WTC11 (cell line): Measurements from ENCODE around the gene TAF3. TPM values are rescaled to one million over a fixed set of nuclear protein-coding genes. Genes with fewer than 3 reads are reported as not detected.

Experiments
- ATAC-seq: fragments of 200-7000 bp; cut with Tn5 transposase; 2 replicates; pipeline ENCODE4 v1.10.0; 2021; ENCODE audit warnings: mild to moderate bottlenecking, moderate library complexity
- CTCF ChIA-PET: fragments of 300-600 bp; sonication (Branson Sonifier 250); formaldehyde crosslinking; loops from one replicate; lab custom pipeline; 2021; ENCODE audit warnings: antibody characterized with exemption; lab: Charles Lee
- POLR2A ChIA-PET: fragments of 350-600 bp; sonication (Branson Sonifier 250); formaldehyde crosslinking; loops from one replicate; lab custom pipeline; 2021; ENCODE audit warnings: antibody characterized with exemption; lab: Charles Lee
- DNase-seq: peaks from one replicate; pipeline ENCODE4 v3.0.0; 2021; ENCODE audit warnings: low spot score
- H3K27ac Mint-ChIP-seq: 2 replicates; pipeline ENCODE4 v1.8.0; 2021; ENCODE audit warnings: mixed read lengths
- H3K27me3 Mint-ChIP-seq: 2 replicates; pipeline ENCODE4 v1.8.0; 2021; ENCODE audit warnings: low read depth, mild to moderate bottlenecking, moderate library complexity, mixed read lengths
- H3K36me3 Mint-ChIP-seq: 2 replicates; pipeline ENCODE4 v1.8.0; 2021; ENCODE audit warnings: mixed read lengths
- H3K4me1 Mint-ChIP-seq: 2 replicates; pipeline ENCODE4 v1.8.0; 2022; ENCODE audit warnings: mixed read lengths
- H3K4me3 Mint-ChIP-seq: 2 replicates; pipeline ENCODE4 v1.8.0; 2021; ENCODE audit warnings: mild to moderate bottlenecking, moderate library complexity, mixed read lengths
- H3K9me3 Mint-ChIP-seq: 2 replicates; pipeline ENCODE4 v1.8.0; 2021; ENCODE audit warnings: mixed read lengths
- ATF2 ChIP-seq: sonication (generic); formaldehyde crosslinking; IDR thresholded peaks from 2 replicates; pipeline ENCODE4 v1.8.1; 2022; ENCODE audit warnings: low read depth, missing genetic modification reagents, borderline replicate concordance
- CREB1 ChIP-seq: sonication (generic); formaldehyde crosslinking; IDR thresholded peaks from 2 replicates; pipeline ENCODE4 v1.8.0; 2023; ENCODE audit warnings: mild to moderate bottlenecking, missing genetic modification reagents
- ERG ChIP-seq: fragments of 250-450 bp; sonication (Bioruptor Pico); IDR thresholded peaks from 2 replicates; pipeline ENCODE4 v1.8.0; 2021; ENCODE audit warnings: mild to moderate bottlenecking
- ETV6 ChIP-seq: sonication (generic); formaldehyde crosslinking; IDR thresholded peaks from 2 replicates; pipeline ENCODE4 v1.8.1; 2022; ENCODE audit warnings: mild to moderate bottlenecking, missing genetic modification reagents
- FOXJ3 ChIP-seq: sonication (generic); formaldehyde crosslinking; IDR thresholded peaks from 2 replicates; pipeline ENCODE4 v1.9.0; 2021; ENCODE audit warnings: missing genetic modification reagents, mild to moderate bottlenecking, borderline replicate concordance
- FOXP1 ChIP-seq: sonication (generic); formaldehyde crosslinking; IDR thresholded peaks from 2 replicates; pipeline ENCODE4 v1.8.0; 2022; ENCODE audit warnings: missing genetic modification reagents, mild to moderate bottlenecking, moderate library complexity, borderline replicate concordance
- GTF2I ChIP-seq: fragments of 250-450 bp; sonication (Bioruptor Pico); conservative IDR thresholded peaks from 2 replicates; pipeline ENCODE4 v1.4.0; 2021; ENCODE audit warnings: mild to moderate bottlenecking
- HMGA2 ChIP-seq: fragments of 250-450 bp; sonication (Bioruptor Pico); IDR thresholded peaks from 2 replicates; pipeline ENCODE4 v1.4.0; 2021; ENCODE audit warnings: mild to moderate bottlenecking, moderate library complexity
- PRRX2 ChIP-seq: fragments of 250-450 bp; sonication (Bioruptor Pico); IDR thresholded peaks from 2 replicates; pipeline ENCODE4 v1.8.0; 2021; ENCODE audit warnings: mild to moderate bottlenecking
- SMAD3 ChIP-seq: sonication (generic); formaldehyde crosslinking; IDR thresholded peaks from 2 replicates; pipeline ENCODE4 v1.8.0; 2022; ENCODE audit warnings: missing genetic modification reagents, mild to moderate bottlenecking, borderline replicate concordance
- SMAD4 ChIP-seq: sonication (generic); formaldehyde crosslinking; IDR thresholded peaks from 2 replicates; pipeline ENCODE4 v1.8.0; 2022; ENCODE audit warnings: mild to moderate bottlenecking, missing genetic modification reagents
- SP1 ChIP-seq: sonication (generic); formaldehyde crosslinking; conservative IDR thresholded peaks from 2 replicates; pipeline ENCODE4 v1.8.1; 2022; ENCODE audit warnings: missing genetic modification reagents
- TEAD4 ChIP-seq: sonication (generic); formaldehyde crosslinking; IDR thresholded peaks from 2 replicates; pipeline ENCODE4 v1.8.0; 2022; ENCODE audit warnings: mild to moderate bottlenecking, missing genetic modification reagents
- TP53 ChIP-seq: sonication (generic); formaldehyde crosslinking; IDR thresholded peaks from 2 replicates; pipeline ENCODE4 v1.8.1; 2023; ENCODE audit warnings: mild to moderate bottlenecking, missing genetic modification reagents
- USF2 ChIP-seq: sonication (generic); formaldehyde crosslinking; IDR thresholded peaks from 2 replicates; pipeline ENCODE4 v1.8.1; 2023; ENCODE audit warnings: mild to moderate bottlenecking, missing genetic modification reagents, moderate library complexity
- ZBTB21 ChIP-seq: sonication (generic); formaldehyde crosslinking; IDR thresholded peaks from 2 replicates; pipeline ENCODE4 v1.8.1; 2023; ENCODE audit warnings: mild to moderate bottlenecking, missing genetic modification reagents, borderline replicate concordance
- ZMAT4 ChIP-seq: fragments of 250-450 bp; sonication (Bioruptor Pico); IDR thresholded peaks from 2 replicates; pipeline ENCODE4 v1.9.0; 2021; ENCODE audit warnings: mild to moderate bottlenecking
- ZNF232 ChIP-seq: sonication (generic); formaldehyde crosslinking; IDR thresholded peaks from 2 replicates; pipeline ENCODE4 v1.8.0; 2022; ENCODE audit warnings: mild to moderate bottlenecking, missing genetic modification reagents
- ZNF263 ChIP-seq: sonication (generic); formaldehyde crosslinking; IDR thresholded peaks from 2 replicates; pipeline ENCODE4 v1.8.1; 2022; ENCODE audit warnings: low read depth, mild to moderate bottlenecking, moderate library complexity, missing genetic modification reagents
- ZNF317 ChIP-seq: sonication (generic); formaldehyde crosslinking; IDR thresholded peaks from 2 replicates; pipeline ENCODE4 v1.8.1; 2023; ENCODE audit warnings: low read depth, mild to moderate bottlenecking, moderate library complexity, missing genetic modification reagents, borderline replicate concordance
- ZNF423 ChIP-seq: fragments of 250-450 bp; sonication (Bioruptor Pico); IDR thresholded peaks from 2 replicates; pipeline ENCODE4 v2.1.2; 2022; ENCODE audit warnings: mild to moderate bottlenecking, moderate library complexity
- ZNF671 ChIP-seq: fragments of 250-450 bp; sonication (Bioruptor Pico); IDR thresholded peaks from 2 replicates; pipeline ENCODE4 v1.8.0; 2021; ENCODE audit warnings: mild to moderate bottlenecking
- total RNA-seq: library from RNA; stranded (reverse); gene quantifications from 3 replicates; pipeline ENCODE4 v1.2.3, GENCODE V29; 2021
- TF ChIP-seq, protein P1 (sequence below): sonication (generic); formaldehyde crosslinking; IDR thresholded peaks from 2 replicates; pipeline ENCODE4 v1.8.1; 2023; ENCODE audit warnings: mild to moderate bottlenecking, missing genetic modification reagents

TAF3 gene
- total RNA-seq, 1 experiment from 2014 or later: 8.9 TPM

- Mint-ChIP-seq H3K27me3 (peaks cover 96% of the 10 kb centered on the region), H3K4me1 (peaks cover 38% of the 10 kb centered on the region), H3K4me3 (peak overlapping the region; percentile 55), H3K27ac (no peak overlapping the region), H3K9me3 (no peaks in the 10 kb centered on the region), H3K36me3 (no peaks in the 10 kb centered on the region)
- ChIA-PET POLR2A (interaction anchor here (1.0 kb wide), 1 partner anchor 9 kb away, joined by 5 read pairs; no protein-coding TSS in a partner anchor), CTCF (no interaction called here)
- ATAC-seq: no peak
- no peak for DNase-seq
- TF ChIP-seq PRRX2 (CRISPR knock-in tag) (no peak), SP1 (no peak), TP53 (no peak), HMGA2 (CRISPR knock-in tag) (no peak), SMAD3 (no peak), FOXJ3 (no peak), ETV6 (CRISPR knock-in tag) (no peak), TEAD4 (CRISPR knock-in tag) (no peak), FOXP1 (CRISPR knock-in tag) (no peak)
Observed at GRCh38 chr10:8035006-8035640, 216.8 kb downstream of the TAF3 start.

DNA sequence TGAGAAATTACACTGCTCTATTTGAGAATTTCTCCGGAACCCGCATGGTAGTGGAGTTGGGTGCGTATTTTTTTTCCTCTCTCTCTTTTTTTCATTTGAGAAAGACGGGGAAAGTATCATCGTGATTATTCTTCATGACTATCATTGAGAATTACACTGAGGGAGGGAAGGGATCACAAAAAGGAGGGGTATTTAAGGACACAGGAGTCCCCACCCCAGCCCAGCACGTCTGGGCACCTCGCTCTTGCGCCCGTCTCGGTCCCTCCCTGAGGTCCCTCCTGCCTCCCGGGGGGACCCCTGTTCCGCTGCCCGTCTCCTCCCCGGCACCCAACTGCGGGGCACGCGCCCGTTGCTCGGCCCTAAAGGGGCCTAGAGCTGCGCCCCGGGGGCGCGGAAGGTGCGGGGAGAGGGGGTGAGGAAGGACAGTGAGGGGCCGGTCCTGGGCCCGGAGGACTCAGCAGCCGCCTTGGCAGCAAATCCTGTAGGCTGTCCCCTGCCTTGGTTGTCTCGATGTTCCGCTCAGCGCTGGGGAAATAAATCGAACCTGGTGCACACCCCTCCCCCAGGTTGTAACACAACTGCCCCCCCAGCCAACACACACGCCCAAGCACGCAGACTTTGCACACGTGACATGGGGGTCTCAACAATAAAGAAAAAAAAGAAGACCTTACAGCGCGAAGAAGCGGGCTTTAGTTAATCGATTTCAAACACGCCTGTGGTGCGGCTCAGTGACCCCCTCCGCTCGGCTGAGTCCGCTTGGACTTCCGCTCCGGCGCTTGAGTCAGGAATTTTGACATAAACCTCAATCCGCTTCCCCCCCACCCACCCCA lies 217.6 kb downstream of the TAF3 start:
- DNase-seq: no peak
- CTCF ChIA-PET: no interaction called here

GRCh38 chr10:8036506-8037198 lies 218.3 kb downstream of the TAF3 start:
- peaks cover 100% of the 10 kb centered on the region for H3K27me3 Mint-ChIP-seq
- ChIA-PET POLR2A (no interaction called here), CTCF (no interaction called here)
- H3K9me3 Mint-ChIP-seq: no peaks in the 10 kb centered on the region
- H3K36me3 Mint-ChIP-seq: no peaks in the 10 kb centered on the region
- no peak overlapping the region for H3K27ac Mint-ChIP-seq
- ATAC-seq (no peak), DNase-seq (no peak)
- peaks cover 38% of the 10 kb centered on the region for H3K4me1 Mint-ChIP-seq
- H3K4me3 Mint-ChIP-seq: peak overlapping the region; percentile 14; the same call in 1 of the 2 replicates
- TF ChIP-seq ZMAT4 (CRISPR knock-in tag): no peak
- TF ChIP-seq HMGA2 (CRISPR knock-in tag): no peak
- no peak for TF ChIP-seq ZNF263 (CRISPR knock-in tag)
- TF ChIP-seq ZNF232: no peak
- no peak for TF ChIP-seq ZNF317 (CRISPR knock-in tag)
- TF ChIP-seq ATF2 (CRISPR knock-in tag): no peak
- no peak for TF ChIP-seq ZNF671 (CRISPR knock-in tag)
- TF ChIP-seq, protein P1, sequence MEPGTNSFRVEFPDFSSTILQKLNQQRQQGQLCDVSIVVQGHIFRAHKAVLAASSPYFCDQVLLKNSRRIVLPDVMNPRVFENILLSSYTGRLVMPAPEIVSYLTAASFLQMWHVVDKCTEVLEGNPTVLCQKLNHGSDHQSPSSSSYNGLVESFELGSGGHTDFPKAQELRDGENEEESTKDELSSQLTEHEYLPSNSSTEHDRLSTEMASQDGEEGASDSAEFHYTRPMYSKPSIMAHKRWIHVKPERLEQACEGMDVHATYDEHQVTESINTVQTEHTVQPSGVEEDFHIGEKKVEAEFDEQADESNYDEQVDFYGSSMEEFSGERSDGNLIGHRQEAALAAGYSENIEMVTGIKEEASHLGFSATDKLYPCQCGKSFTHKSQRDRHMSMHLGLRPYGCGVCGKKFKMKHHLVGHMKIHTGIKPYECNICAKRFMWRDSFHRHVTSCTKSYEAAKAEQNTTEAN: no peak
- TF ChIP-seq GTF2I (CRISPR knock-in tag): no peak
- TF ChIP-seq TEAD4 (CRISPR knock-in tag): no peak
- no peak for TF ChIP-seq ZBTB21 (CRISPR knock-in tag)

More for the DNA sequence above, 217.6 kb downstream of the TAF3 start:
- H3K4me3 Mint-ChIP-seq: peak overlapping the region; percentile 55
- H3K27me3 Mint-ChIP-seq: peaks cover 100% of the 10 kb centered on the region
- ATAC-seq: no peak
- no peaks in the 10 kb centered on the region for H3K36me3 Mint-ChIP-seq
- H3K27ac Mint-ChIP-seq: no peak overlapping the region
- H3K9me3 Mint-ChIP-seq: no peaks in the 10 kb centered on the region
- POLR2A ChIA-PET: no interaction called here
- TF ChIP-seq ZNF263 (CRISPR knock-in tag) (no peak), CREB1 (CRISPR knock-in tag) (no peak), ZNF423 (CRISPR knock-in tag) (peak; percentile 35; the same call in 1 of the 2 replicates), SMAD4 (CRISPR knock-in tag) (no peak), ERG (CRISPR knock-in tag) (no peak), USF2 (CRISPR knock-in tag) (peak; percentile 36; the same call in 1 of the 2 replicates)
- H3K4me1 Mint-ChIP-seq: peaks cover 38% of the 10 kb centered on the region
